Stomach (tissue), 4 donors: ENCODE measurements around the gene JAKMIP2.

ENCODE experiments used
- CTCF ChIP-seq, 7 experiments: fragments of 450-650 bp in 4 of 7; fragments of 200-600 bp in 3 of 7; sonication (generic) in 3 of 7; IDR thresholded peaks; one replicate each; pipeline ENCODE4 v1.5.1; 2016 to 2019; ENCODE audit warnings: antibody characterized with exemption in 7 of 7, control low read depth in 2 of 7, mild to moderate bottlenecking in 1 of 7
- EP300 ChIP-seq: sonication (generic); formaldehyde crosslinking; IDR thresholded peaks from one replicate; pipeline ENCODE4 v1.6.1; 2017; ENCODE audit warnings: antibody characterized with exemption
- POLR2A ChIP-seq, 4 donors: fragments of 450-650 bp; IDR thresholded peaks; one replicate each; pipeline ENCODE4 v1.6.1; 2016; ENCODE audit warnings: antibody characterized with exemption in 4 of 4, control low read depth in 2 of 4, mild to moderate bottlenecking in 1 of 4, moderate library complexity in 1 of 4

GRCh38 chr5:147708708-147709107 is 73.8 kb downstream of the JAKMIP2 start:
- no peak for TF ChIP-seq CTCF (IDR thresholded peaks at IDR 0.05)
- TF ChIP-seq EP300: no peak
- no peak for TF ChIP-seq POLR2A (IDR thresholded peaks at IDR 0.05)
